IMR-90 (cell line): Measurements from ENCODE around the gene SLC16A8. TPM values are rescaled to one million over a fixed set of nuclear protein-coding genes. Genes with fewer than 3 reads are reported as not detected.

Source experiments
- ATAC-seq: fragments of 200-7000 bp; cut with Tn5 transposase; 2 replicates; pipeline ENCODE4 v1.9.1; 2020; ENCODE audit warnings: low read depth, mild to moderate bottlenecking, moderate library complexity
- BruUV-seq: library from RNA; stranded (reverse); fragments of 400-500 nt; replicated peaks from 2 replicates; lab custom pipeline; 2021; lab: Mats Ljungman, UMichigan
- CTCF ChIA-PET: fragments of 300-600 bp; formaldehyde crosslinking; extraction: SDS; loops from one replicate; lab custom pipeline; 2021; ENCODE audit warnings: antibody characterized with exemption; lab: Yijun Ruan, JAX
- POLR2A ChIA-PET: fragments of 300-600 bp; sonication (Branson Sonifier 250); formaldehyde crosslinking; loops from one replicate; lab custom pipeline; 2022; ENCODE audit warnings: antibody characterized with exemption; ENCODE audit not compliant: unreplicated experiment; lab: Charles Lee
- DNase-seq: peaks from one replicate; pipeline ENCODE4 v3.0.0; 2013
- H2AFZ ChIP-seq: replicated peaks from 2 replicates; pipeline ENCODE3; 2013; ENCODE audit warnings: low read length, mild to moderate bottlenecking; ENCODE audit not compliant: poor library complexity
- H2AK5ac ChIP-seq: 2 replicates; pipeline ENCODE4 v1.6.1; 2013; ENCODE audit warnings: low read depth, low read length, inconsistent platforms
- H2AK9ac ChIP-seq: replicated peaks from 2 replicates; pipeline ENCODE3; 2013; ENCODE audit warnings: mild to moderate bottlenecking, low read depth, low read length, moderate library complexity; ENCODE audit not compliant: poor library complexity
- H2BK120ac ChIP-seq: 2 replicates; pipeline ENCODE4 v1.6.1; 2013; ENCODE audit warnings: low read depth, low read length, inconsistent platforms
- H2BK15ac ChIP-seq: 3 replicates; pipeline ENCODE4 v1.6.1; 2013; ENCODE audit warnings: low read depth, low read length, inconsistent platforms
- H2BK20ac ChIP-seq: 2 replicates; pipeline ENCODE4 v1.6.1; 2013; ENCODE audit warnings: low read depth, mild to moderate bottlenecking, inconsistent platforms, low read length, moderate library complexity
- H2BK5ac ChIP-seq: 2 replicates; pipeline ENCODE4 v1.6.1; 2013; ENCODE audit warnings: mild to moderate bottlenecking, low read depth, low read length, inconsistent platforms; ENCODE audit not compliant: poor library complexity, severe bottlenecking
- H3K14ac ChIP-seq: replicated peaks from 2 replicates; pipeline ENCODE4 v1.6.1; 2013; ENCODE audit warnings: low read depth, low read length, inconsistent platforms
- H3K18ac ChIP-seq: 2 replicates; pipeline ENCODE4 v1.6.1; 2013; ENCODE audit warnings: low read depth, low read length, control low read depth
- H3K23ac ChIP-seq: 2 replicates; pipeline ENCODE4 v1.6.1; 2013; ENCODE audit warnings: low read depth, low read length, inconsistent platforms
- H3K27ac ChIP-seq: 2 replicates; pipeline ENCODE4 v1.5.1; 2013; ENCODE audit warnings: mild to moderate bottlenecking, control low read depth, low read length; ENCODE audit not compliant: insufficient read depth
- H3K27me3 ChIP-seq: 2 replicates; pipeline ENCODE4 v1.6.1; 2013; ENCODE audit warnings: low read length; ENCODE audit not compliant: control insufficient read depth, insufficient read depth
- H3K36me3 ChIP-seq: 2 replicates; pipeline ENCODE4 v1.6.1; 2013; ENCODE audit warnings: low read length, mixed read lengths; ENCODE audit not compliant: control insufficient read depth, insufficient read depth
- H3K4ac ChIP-seq: 2 replicates; pipeline ENCODE4 v1.6.1; 2013; ENCODE audit warnings: low read depth, low read length, inconsistent platforms
- H3K4me1 ChIP-seq: 2 replicates; pipeline ENCODE4 v1.6.1; 2013; ENCODE audit warnings: low read length, mixed read lengths; ENCODE audit not compliant: control insufficient read depth, insufficient read depth
- H3K4me2 ChIP-seq: 2 replicates; pipeline ENCODE4 v1.6.1; 2013; ENCODE audit warnings: low read depth, mild to moderate bottlenecking, control low read depth, low read length, moderate library complexity
- H3K4me3 ChIP-seq: 2 replicates; pipeline ENCODE4 v1.5.1; 2013; ENCODE audit warnings: low read depth, mild to moderate bottlenecking, control low read depth, low read length, moderate library complexity; ENCODE audit not compliant: insufficient read depth
- H3K56ac ChIP-seq: 2 replicates; pipeline ENCODE4 v1.6.1; 2013; ENCODE audit warnings: low read length, inconsistent platforms; ENCODE audit not compliant: insufficient read depth; ENCODE audit errors: extremely low read depth
- H3K79me1 ChIP-seq, 2 experiments: 2 replicates each; pipeline ENCODE4 v1.6.1; 2013; ENCODE audit warnings: low read length in 2 of 2, inconsistent platforms in 1 of 2, low read depth in 1 of 2
- H3K9ac ChIP-seq: 2 replicates; pipeline ENCODE4 v1.6.1; 2013; ENCODE audit warnings: low read depth, low read length, control low read depth
- H3K9me1 ChIP-seq: 2 replicates; pipeline ENCODE4 v1.6.1; 2013; ENCODE audit warnings: low read length, inconsistent platforms; ENCODE audit not compliant: insufficient read depth
- H3K9me3 ChIP-seq: 2 replicates; pipeline ENCODE4 v1.6.1; 2013; ENCODE audit warnings: low read length; ENCODE audit not compliant: control insufficient read depth, insufficient read depth
- H4K20me1 ChIP-seq: 2 replicates; pipeline ENCODE4 v1.6.1; 2013; ENCODE audit warnings: low read length, inconsistent platforms; ENCODE audit not compliant: insufficient read depth
- H4K5ac ChIP-seq: 2 replicates; pipeline ENCODE4 v1.6.1; 2013; ENCODE audit warnings: mild to moderate bottlenecking, low read depth, low read length, control low read depth
- H4K8ac ChIP-seq, 2 experiments: 2 replicates each; pipeline ENCODE4 v1.6.1; 2013; ENCODE audit warnings: low read depth in 2 of 2, low read length in 2 of 2, control low read depth in 1 of 2, inconsistent platforms in 1 of 2
- H4K91ac ChIP-seq: 2 replicates; pipeline ENCODE4 v1.6.1; 2013; ENCODE audit warnings: low read depth, low read length, inconsistent platforms; ENCODE audit not compliant: insufficient read depth
- CEBPB ChIP-seq: IDR thresholded peaks from 2 replicates; pipeline ENCODE4 v1.6.1; 2012; ENCODE audit warnings: low read depth, low read length, improper control_type of control experiment
- CHD1 ChIP-seq: IDR thresholded peaks from 2 replicates; pipeline ENCODE4 v1.6.1; 2012; ENCODE audit warnings: low read depth, low read length, improper control_type of control experiment
- FOS ChIP-seq: fragments of 150-350 bp; IDR thresholded peaks from 2 replicates; pipeline ENCODE4 v1.6.1; 2016; ENCODE audit warnings: low read depth, low read length
- MAFK ChIP-seq: IDR thresholded peaks from 2 replicates; pipeline ENCODE4 v1.6.1; 2012; ENCODE audit warnings: low read depth, low read length, improper control_type of control experiment
- MAZ ChIP-seq: IDR thresholded peaks from 2 replicates; pipeline ENCODE4 v1.6.1; 2012; ENCODE audit warnings: low read depth, mild to moderate bottlenecking, low read length, improper control_type of control experiment, moderate library complexity, borderline replicate concordance
- MXI1 ChIP-seq: IDR thresholded peaks from 2 replicates; pipeline ENCODE4 v1.6.1; 2012; ENCODE audit warnings: low read depth, mild to moderate bottlenecking, low read length, moderate library complexity, borderline replicate concordance
- NFE2L2 ChIP-seq: fragments of 150-350 bp; IDR thresholded peaks from 2 replicates; pipeline ENCODE4 v1.6.1; 2016; ENCODE audit warnings: low read depth, mild to moderate bottlenecking, low read length
- RAD21 ChIP-seq: IDR thresholded peaks from 2 replicates; pipeline ENCODE4 v1.6.1; 2012; ENCODE audit warnings: low read length, improper control_type of control experiment
- RFX5 ChIP-seq: IDR thresholded peaks from 2 replicates; pipeline ENCODE4 v1.8.0; 2012; ENCODE audit warnings: low read depth, mild to moderate bottlenecking, low read length, moderate library complexity
- SMC3 ChIP-seq: fragments of 150-350 bp; IDR thresholded peaks from 2 replicates; pipeline ENCODE4 v1.6.1; 2016; ENCODE audit warnings: low read depth, mild to moderate bottlenecking, antibody characterized with exemption, low read length, moderate library complexity
- WGBS, 2 experiments: methylation state at CpG; one replicate each; pipeline versions ENCODE4 v1.1.5 to v1.1.7; 2013; ENCODE audit warnings: missing lambda C conversion rate in 2 of 2; ENCODE audit not compliant: insufficient read length in 1 of 2; ENCODE audit errors: extremely low coverage in 2 of 2; 5-methylcytosine and 5-hydroxymethylcytosine counted together
- dilution Hi-C: fragments of 300-500 bp; cut with HindIII; formaldehyde crosslinking; loops from one replicate; pipeline ENCODE4 v1.14.3; 2018; ENCODE audit warnings: low sequenced_read_pairs; ENCODE audit not compliant: unreplicated experiment
- in situ Hi-C: fragments of 300-500 bp; cut with MboI; formaldehyde crosslinking; loops from 3 replicates; pipeline ENCODE4 v1.14.3; 2019; ENCODE audit warnings: low sequenced_read_pairs, inconsistent platforms, mixed read lengths
- intact Hi-C: fragments of 100-400 bp; cut with micrococcal nuclease; formaldehyde crosslinking; loops from 2 replicates; pipeline ENCODE4 v1.10.0; 2022
- polyA plus RNA-seq, 3 experiments: library from polyadenylated mRNA; depleted of rRNA; stranded (reverse); fragments of >200 nt; gene quantifications; 2 replicates each; pipeline ENCODE4 v1.2.3, GENCODE V29; 2012; ENCODE audit warnings: low replicate concordance in 1 of 3
- total RNA-seq: library from RNA; depleted of rRNA; stranded (reverse); fragments of >200 nt; gene quantifications from 2 replicates; pipeline ENCODE4 v1.2.3, GENCODE V29; 2012
- TF ChIP-seq, protein P1 (sequence below): conservative IDR thresholded peaks from 2 replicates; pipeline ENCODE4 v1.5.1; 2012; ENCODE audit warnings: mild to moderate bottlenecking, low read depth, low read length, improper control_type of control experiment

The SLC16A8 gene
- total and polyA plus RNA-seq, 2 of the 4 experiments (the other 2 are of a cell fraction), result not detected

DNA sequence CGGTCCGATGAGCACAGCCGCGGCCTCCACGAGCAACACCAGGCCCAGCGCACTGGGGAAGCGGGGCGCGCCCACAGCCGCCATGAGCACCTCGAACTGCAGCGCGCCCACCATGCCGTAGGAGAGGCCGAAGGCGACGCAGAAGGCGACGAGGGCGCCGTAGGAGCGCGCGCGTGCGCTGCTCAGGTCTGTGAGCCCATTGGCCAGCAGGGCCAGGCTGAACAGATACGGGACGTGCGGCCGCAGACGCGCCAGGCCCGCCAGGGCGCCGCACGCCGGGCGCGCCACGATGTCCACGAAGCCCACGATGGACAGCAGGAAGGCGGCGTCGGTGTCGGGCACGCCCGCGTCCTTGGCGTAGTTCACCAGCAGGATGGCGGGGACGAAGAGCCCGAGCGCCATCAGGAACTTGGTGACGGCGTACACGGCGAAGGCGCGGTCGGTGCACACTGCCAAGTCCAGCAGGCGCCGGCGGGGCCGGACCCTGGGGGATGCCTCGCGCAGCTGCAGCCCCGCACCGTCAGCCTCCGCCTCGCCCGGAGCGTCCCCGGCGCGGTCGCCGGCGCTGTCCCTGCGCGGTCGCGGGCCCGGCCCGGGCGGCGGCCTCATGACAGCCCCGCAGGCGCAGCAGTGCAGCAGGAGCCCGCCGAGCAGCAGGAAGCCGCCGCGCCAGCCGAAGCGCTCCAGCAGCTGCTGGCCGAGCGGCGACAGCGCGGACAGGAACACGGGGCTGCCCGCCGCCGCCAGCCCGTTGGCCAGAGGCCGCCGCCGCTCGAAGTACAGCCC lies 2.9 kb downstream of the SLC16A8 start (continued):
- TF ChIP-seq FOS, result no peak
- TF ChIP-seq MAFK, result no peak

DNA sequence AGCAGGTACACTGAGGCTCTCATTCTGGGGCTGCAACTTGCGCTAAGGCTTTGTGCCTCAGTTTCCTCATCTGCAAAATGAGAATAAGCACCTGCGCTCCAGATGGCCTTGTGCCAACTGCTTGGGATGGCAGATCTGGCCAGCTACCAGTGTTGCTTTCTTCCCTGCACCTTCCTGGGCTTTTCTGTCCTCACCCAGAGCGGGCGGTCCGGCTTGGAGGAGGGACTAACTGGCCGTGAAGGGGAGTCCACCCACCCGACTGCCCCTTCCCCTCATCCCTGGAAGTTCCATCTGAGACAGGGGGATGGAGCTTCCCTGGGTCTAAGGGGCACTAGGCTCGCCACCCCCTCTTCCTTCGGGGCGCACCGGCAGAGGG lies 3.5 kb downstream of the SLC16A8 start:
- H2BK5ac ChIP-seq, result no peak overlapping the region
- no peak overlapping the region for H3K23ac ChIP-seq
- H2BK15ac ChIP-seq, result no peak overlapping the region
- DNase-seq, result no peak
- H3K79me1 ChIP-seq, result no peaks in the 10 kb centered on the region
- no peak overlapping the region for H4K5ac ChIP-seq
- TF ChIP-seq NFE2L2 (no peak), RFX5 (no peak), RAD21 (no peak), MAFK (no peak), MXI1 (no peak), SMC3 (no peak), CHD1 (no peak), CEBPB (no peak), MAZ (no peak)
- TF ChIP-seq, protein P1, sequence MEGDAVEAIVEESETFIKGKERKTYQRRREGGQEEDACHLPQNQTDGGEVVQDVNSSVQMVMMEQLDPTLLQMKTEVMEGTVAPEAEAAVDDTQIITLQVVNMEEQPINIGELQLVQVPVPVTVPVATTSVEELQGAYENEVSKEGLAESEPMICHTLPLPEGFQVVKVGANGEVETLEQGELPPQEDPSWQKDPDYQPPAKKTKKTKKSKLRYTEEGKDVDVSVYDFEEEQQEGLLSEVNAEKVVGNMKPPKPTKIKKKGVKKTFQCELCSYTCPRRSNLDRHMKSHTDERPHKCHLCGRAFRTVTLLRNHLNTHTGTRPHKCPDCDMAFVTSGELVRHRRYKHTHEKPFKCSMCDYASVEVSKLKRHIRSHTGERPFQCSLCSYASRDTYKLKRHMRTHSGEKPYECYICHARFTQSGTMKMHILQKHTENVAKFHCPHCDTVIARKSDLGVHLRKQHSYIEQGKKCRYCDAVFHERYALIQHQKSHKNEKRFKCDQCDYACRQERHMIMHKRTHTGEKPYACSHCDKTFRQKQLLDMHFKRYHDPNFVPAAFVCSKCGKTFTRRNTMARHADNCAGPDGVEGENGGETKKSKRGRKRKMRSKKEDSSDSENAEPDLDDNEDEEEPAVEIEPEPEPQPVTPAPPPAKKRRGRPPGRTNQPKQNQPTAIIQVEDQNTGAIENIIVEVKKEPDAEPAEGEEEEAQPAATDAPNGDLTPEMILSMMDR, result no peak
- no peak overlapping the region for H3K9ac ChIP-seq
- H3K27me3 ChIP-seq, result peaks cover 38% of the 10 kb centered on the region
- BruUV-seq, result no TSS peak
- 100% methylated on average over 2 of the region's 11 CpGs; no CpG with 5 or more reads in 1 of the 2 experiments for WGBS, 2 experiments
- ChIA-PET POLR2A (no interaction called here), CTCF (no interaction called here)
- ATAC-seq, result no peak
- no peak overlapping the region for H3K27ac ChIP-seq
- no peak overlapping the region for H3K4me2 ChIP-seq
- no peak overlapping the region for H3K18ac ChIP-seq
- peak overlapping the region; percentile 89 for H2AFZ ChIP-seq
- intact Hi-C loops, result no loop called here
- no peak overlapping the region for H2BK120ac ChIP-seq
- H3K9me3 ChIP-seq, result no peaks in the 10 kb centered on the region
- H3K4me3 ChIP-seq, result no peak overlapping the region
- dilution Hi-C loops, result no loop called here
- H3K9me1 ChIP-seq, result 0 out of 2 replicates have a peak, but pooled peaks cover 6% of the 10 kb centered on the region
- H4K91ac ChIP-seq, result no peak overlapping the region
- no peak overlapping the region for H3K56ac ChIP-seq
- H4K8ac ChIP-seq, result 0 out of 4 replicates have a peak overlapping the region, but pooled peaks of 1 of the 2 experiments have one; percentile 54
- peak overlapping the region; percentile 35 for H2AK5ac ChIP-seq
- in situ Hi-C loops, result no loop called here
- no peak overlapping the region for H3K14ac ChIP-seq
- H3K4ac ChIP-seq, result no peak overlapping the region
- no peak overlapping the region for H2BK20ac ChIP-seq
- no peaks in the 10 kb centered on the region for H4K20me1 ChIP-seq
- no peaks in the 10 kb centered on the region for H3K36me3 ChIP-seq
- peak overlapping the region; percentile 5 for H2AK9ac ChIP-seq
- no peaks in the 10 kb centered on the region; the same call in 1 of the 2 replicates for H3K4me1 ChIP-seq
